Fibroblast of lung (primary cell): Measurements from ENCODE around the gene VWA3B. TPM values are rescaled to one million over a fixed set of nuclear protein-coding genes. Genes with fewer than 3 reads are reported as not detected.

ENCODE experiments used
- DNase-seq, 2 donors: peaks; one replicate each; pipeline versions ENCODE4 v3.0.0 to v3.0.0-alpha.2; 2010; ENCODE audit warnings: low read depth in 2 of 2
- H2AFZ ChIP-seq: 2 replicates; pipeline ENCODE4 v1.5.1; 2012; ENCODE audit warnings: low read length, control low read depth, inconsistent platforms
- H3K27ac ChIP-seq: 2 replicates; pipeline ENCODE4 v1.5.1; 2011; ENCODE audit warnings: low read length, control low read depth; ENCODE audit not compliant: insufficient read depth
- H3K27me3 ChIP-seq: 2 replicates; pipeline ENCODE4 v1.5.1; 2011; ENCODE audit warnings: mild to moderate bottlenecking, low read length; ENCODE audit not compliant: control insufficient read depth, insufficient read depth
- H3K36me3 ChIP-seq: 2 replicates; pipeline ENCODE4 v1.5.1; 2011; ENCODE audit warnings: low read length; ENCODE audit not compliant: control insufficient read depth, insufficient read depth
- H3K4me1 ChIP-seq: 2 replicates; pipeline ENCODE4 v1.5.1; 2011; ENCODE audit warnings: low read length; ENCODE audit not compliant: control insufficient read depth, insufficient read depth; ENCODE audit errors: extremely low read depth
- H3K4me2 ChIP-seq: 2 replicates; pipeline ENCODE4 v1.5.1; 2011; ENCODE audit warnings: low read length, control low read depth; ENCODE audit not compliant: insufficient read depth; ENCODE audit errors: extremely low read depth
- H3K4me3 ChIP-seq, 4 experiments: fragments of 200-600 bp in 1 of 4; sonication (generic) in 1 of 4; replicated peaks in 1 of 4; 2 replicates each; pipeline ENCODE4 v1.5.1; 2011 to 2016; ENCODE audit warnings: low read length in 4 of 4, low read depth in 3 of 4, mild to moderate bottlenecking in 3 of 4, control low read depth in 2 of 4, inconsistent platforms in 1 of 4, mixed read lengths in 1 of 4; ENCODE audit not compliant: insufficient read depth in 1 of 4; ENCODE audit errors: control extremely low read depth in 1 of 4
- H3K79me2 ChIP-seq: 2 replicates; pipeline ENCODE4 v1.5.1; 2012; ENCODE audit warnings: mild to moderate bottlenecking, low read length, inconsistent platforms; ENCODE audit not compliant: control insufficient read depth, insufficient read depth
- H3K9ac ChIP-seq: 2 replicates; pipeline ENCODE4 v1.5.1; 2011; ENCODE audit warnings: mild to moderate bottlenecking, low read length, control low read depth; ENCODE audit not compliant: insufficient read depth
- H3K9me3 ChIP-seq: 2 replicates; pipeline ENCODE4 v1.5.1; 2012; ENCODE audit warnings: low read depth, low read length; ENCODE audit not compliant: control insufficient read depth, insufficient read depth
- H4K20me1 ChIP-seq: 2 replicates; pipeline ENCODE4 v1.5.1; 2011; ENCODE audit warnings: low read length; ENCODE audit not compliant: control insufficient read depth, insufficient read depth; ENCODE audit errors: extremely low read depth
- CTCF ChIP-seq, 2 donors: IDR thresholded peaks in 1 of 2; conservative IDR thresholded peaks in 1 of 2; 1 replicate in 1 of 2; 2 replicates in 1 of 2; pipeline ENCODE4 v1.5.1; 2011 to 2012; ENCODE audit warnings: low read length in 2 of 2, control low read depth in 1 of 2, inconsistent platforms in 1 of 2, low read depth in 1 of 2, mild to moderate bottlenecking in 1 of 2
- EZH2 ChIP-seq: IDR thresholded peaks from 2 replicates; pipeline ENCODE4 v1.5.1; 2012; ENCODE audit warnings: low read length, control low read depth, mild to moderate bottlenecking; ENCODE audit errors: missing control alignments
- polyA plus RNA-seq, 2 donors: library from polyadenylated mRNA; depleted of rRNA in 1 of 2; stranded (reverse) in 1 of 2; unstranded in 1 of 2; fragments of >200 nt; gene quantifications; 2 replicates each; pipeline ENCODE4 v1.2.1, GENCODE V29; 2011 to 2012; ENCODE audit warnings: missing spikeins in 1 of 2
- total RNA-seq: library from RNA; depleted of rRNA; stranded (reverse); fragments of >200 nt; gene quantifications from 2 replicates; pipeline ENCODE4 v1.2.1, GENCODE V29; 2014

Gene VWA3B
- total and polyA plus RNA-seq, 2 donors (not counting 1 experiment from before 2014, with no cell fraction given) = 0.17 TPM; not detected in 1

GRCh38 chr2:98359986-98360385 lies 273.0 kb downstream of the VWA3B start:
- no peak overlapping the region for H3K4me3 ChIP-seq
- H3K9ac ChIP-seq = no peak overlapping the region
- no peak overlapping the region for H3K4me2 ChIP-seq
- no peaks in the 10 kb centered on the region for H3K79me2 ChIP-seq
- H4K20me1 ChIP-seq = no peaks in the 10 kb centered on the region
- no peaks in the 10 kb centered on the region for H3K4me1 ChIP-seq
- no peaks in the 10 kb centered on the region for H3K27me3 ChIP-seq
- no peak overlapping the region for H2AFZ ChIP-seq
- no peak for DNase-seq
- H3K36me3 ChIP-seq = no peaks in the 10 kb centered on the region
- no peak overlapping the region for H3K27ac ChIP-seq
- TF ChIP-seq CTCF (conservative IDR thresholded peaks at IDR 0.05 in 1 of 2, IDR thresholded peaks at IDR 0.05 in 1 of 2; ENCODE audit: low read depth in 1 of 2, low read length in 2 of 2) (no peak), EZH2 (no peak)
- no peaks in the 10 kb centered on the region for H3K9me3 ChIP-seq

Other genes starting within 250 kb of the VWA3B start
- 18.7 and 32.4 TPM in 2 replicates for gene TMEM131, start 91.2 kb upstream of the VWA3B start, total RNA-seq
- gene TMEM131, start 91.2 kb upstream of the VWA3B start, polyA plus RNA-seq = 18.1 and 24.8 TPM in 2 replicates